K562 (cell line): ENCODE measurements around the gene GHRH.

ENCODE experiments used
- ATF2 ChIP-seq: sonication (generic); formaldehyde crosslinking; IDR thresholded peaks from 2 replicates; pipeline ENCODE4 v1.8.1; 2022; ENCODE audit warnings: missing genetic modification reagents
- EZH2 ChIP-seq: IDR thresholded peaks from 2 replicates; pipeline ENCODE4 v1.6.1; 2012; ENCODE audit warnings: low read depth, mild to moderate bottlenecking, inconsistent platforms, low read length, borderline replicate concordance
- FIP1L1 ChIP-seq: fragments of 200-400 bp; formaldehyde crosslinking; IDR thresholded peaks from 2 replicates; pipeline ENCODE4 v1.6.1; 2018; ENCODE audit warnings: mild to moderate bottlenecking, low read depth, low read length; ENCODE audit not compliant: poor library complexity, severe bottlenecking
- FOXA1 ChIP-seq: fragments of 450-650 bp; IDR thresholded peaks from 2 replicates; pipeline ENCODE4 v1.6.1; 2016; ENCODE audit warnings: mild to moderate bottlenecking, borderline replicate concordance
- HOXB6 ChIP-seq: fragments of 250-450 bp; sonication (Bioruptor Pico); IDR thresholded peaks from 2 replicates; pipeline ENCODE4 v1.5.1; 2022; ENCODE audit warnings: mild to moderate bottlenecking, borderline replicate concordance
- NCOA6 ChIP-seq: fragments of 450-650 bp; IDR thresholded peaks from 2 replicates; pipeline ENCODE4 v1.6.1; 2017; ENCODE audit warnings: mild to moderate bottlenecking
- NRF1 ChIP-seq, 2 experiments: fragments of 450-650 bp; IDR thresholded peaks in 1 of 2; conservative IDR thresholded peaks in 1 of 2; 2 replicates each; pipeline ENCODE4 v1.6.1; 2014; ENCODE audit warnings: mild to moderate bottlenecking in 2 of 2
- ZBTB43 ChIP-seq: sonication (generic); formaldehyde crosslinking; IDR thresholded peaks from 2 replicates; pipeline ENCODE4 v1.8.0; 2023; ENCODE audit warnings: mild to moderate bottlenecking, missing genetic modification reagents
- ZNF134 ChIP-seq: fragments of 250-450 bp; sonication (Bioruptor Pico); conservative IDR thresholded peaks from 2 replicates; pipeline ENCODE4 v1.4.0; 2020
- ZNF398 ChIP-seq: fragments of 250-450 bp; sonication (Bioruptor Pico); IDR thresholded peaks from 2 replicates; pipeline ENCODE4 v1.8.0; 2021; ENCODE audit warnings: moderate library complexity, mild to moderate bottlenecking, inconsistent platforms
- TF ChIP-seq, protein P1 (sequence below): IDR thresholded peaks from 2 replicates; pipeline ENCODE4 v1.6.1; 2016; ENCODE audit warnings: missing genetic modification characterization, missing compliant biosample characterization

DNA sequence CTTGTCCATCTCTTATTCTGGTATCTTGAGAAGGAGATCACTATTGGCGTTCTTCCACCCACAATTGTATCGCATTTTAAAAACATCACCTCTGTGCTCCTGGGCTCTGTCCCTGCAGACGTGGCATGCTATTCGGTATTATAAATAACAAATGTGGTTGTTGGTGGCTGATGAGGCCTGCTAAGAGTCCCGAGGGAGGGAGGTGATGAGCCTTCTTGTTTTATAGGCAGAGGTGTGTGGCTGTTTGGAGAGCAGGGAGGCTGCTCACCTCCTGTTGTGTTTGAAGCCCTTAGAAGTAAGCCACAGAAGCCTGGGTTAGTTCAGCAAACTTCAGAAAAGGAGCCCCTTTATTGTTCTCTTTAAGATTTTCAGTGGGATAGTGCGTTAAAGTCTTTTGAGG, 43.5 kb upstream of the GHRH start:
- no peak for TF ChIP-seq ATF2 (CRISPR knock-in tag)
- no peak for TF ChIP-seq EZH2
- TF ChIP-seq FIP1L1 = no peak
- TF ChIP-seq NCOA6 = no peak
- TF ChIP-seq HOXB6 (CRISPR knock-in tag) = no peak
- TF ChIP-seq ZNF134 (CRISPR knock-in tag) = no peak
- TF ChIP-seq NRF1 (conservative IDR thresholded peaks at IDR 0.05 in 1 of 2, IDR thresholded peaks at IDR 0.05 in 1 of 2) = no peak
- TF ChIP-seq ZBTB43 (CRISPR knock-in tag) = no peak
- no peak for TF ChIP-seq FOXA1
- TF ChIP-seq, protein P1, sequence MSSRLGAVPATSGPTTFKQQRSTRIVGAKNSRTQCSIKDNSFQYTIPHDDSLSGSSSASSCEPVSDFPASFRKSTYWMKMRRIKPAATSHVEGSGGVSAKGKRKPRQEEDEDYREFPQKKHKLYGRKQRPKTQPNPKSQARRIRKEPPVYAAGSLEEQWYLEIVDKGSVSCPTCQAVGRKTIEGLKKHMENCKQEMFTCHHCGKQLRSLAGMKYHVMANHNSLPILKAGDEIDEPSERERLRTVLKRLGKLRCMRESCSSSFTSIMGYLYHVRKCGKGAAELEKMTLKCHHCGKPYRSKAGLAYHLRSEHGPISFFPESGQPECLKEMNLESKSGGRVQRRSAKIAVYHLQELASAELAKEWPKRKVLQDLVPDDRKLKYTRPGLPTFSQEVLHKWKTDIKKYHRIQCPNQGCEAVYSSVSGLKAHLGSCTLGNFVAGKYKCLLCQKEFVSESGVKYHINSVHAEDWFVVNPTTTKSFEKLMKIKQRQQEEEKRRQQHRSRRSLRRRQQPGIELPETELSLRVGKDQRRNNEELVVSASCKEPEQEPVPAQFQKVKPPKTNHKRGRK = no peak
- TF ChIP-seq ZNF398 (CRISPR knock-in tag) = no peak
